ENCODE data around the gene ZNF223.

GRCh38 chr19:44007473-44007872 lies 44.4 kb upstream of the ZNF223 start:
- TF ChIP-seq EZH2 (IDR thresholded peaks at IDR 0.05) (no peak), POLR2AphosphoS5 (IDR thresholded peaks at IDR 0.05; ENCODE audit: borderline replicate concordance, low read depth, low read length) (no peak), FOXP2 (optimal IDR thresholded peaks at IDR 0.05; ENCODE audit: control extremely low read depth, extremely low read length, insufficient read depth) (no peak)

All from SK-N-MC (cell line).